CD4-positive, alpha-beta T cell (primary cell): Measurements from ENCODE around the gene PINK1. TPM values are rescaled to one million over a fixed set of nuclear protein-coding genes. Genes with fewer than 3 reads are reported as not detected.

Experiments
- ATAC-seq: fragments of 200-7000 bp; cut with Tn5 transposase; one replicate; pipeline ENCODE4 v1.10.0; 2022; ENCODE audit warnings: mild to moderate bottlenecking; ENCODE audit not compliant: poor library complexity
- CTCF ChIA-PET: fragments of 350-600 bp; sonication (Branson Sonifier 250); formaldehyde crosslinking; loops from one replicate; lab custom pipeline; 2021; ENCODE audit warnings: antibody characterized with exemption, inconsistent platforms; lab: Charles Lee
- POLR2A ChIA-PET: fragments of 350-600 bp; sonication (Branson Sonifier 250); formaldehyde crosslinking; loops from one replicate; lab custom pipeline; 2021; ENCODE audit warnings: antibody characterized with exemption, inconsistent platforms; lab: Charles Lee
- DNase-seq, 14 experiments: peaks; one replicate each; pipeline ENCODE4 v3.0.0-alpha.2; 2013 to 2020; ENCODE audit warnings: mixed read lengths in 2 of 14
- H3K27ac ChIP-seq, 2 donors: one replicate each; pipeline versions ENCODE4 v1.5.1 to v1.7.0; 2013; ENCODE audit warnings: low read length in 2 of 2, low read depth in 1 of 2, mild to moderate bottlenecking in 1 of 2
- H3K27me3 ChIP-seq, 2 experiments: 1 replicate in 1 of 2; 2 replicates in 1 of 2; pipeline versions ENCODE4 v1.6.1 to v1.7.0; 2013; ENCODE audit warnings: low read length in 2 of 2, control low read depth in 1 of 2, mild to moderate bottlenecking in 1 of 2, moderate library complexity in 1 of 2; ENCODE audit not compliant: insufficient read depth in 2 of 2, control insufficient read depth in 1 of 2
- H3K36me3 ChIP-seq: one replicate; pipeline ENCODE4 v1.6.1; 2013; ENCODE audit warnings: low read length, control low read depth; ENCODE audit not compliant: insufficient read depth
- H3K4me1 ChIP-seq: one replicate; pipeline ENCODE4 v1.6.1; 2013; ENCODE audit warnings: low read length, control low read depth; ENCODE audit not compliant: insufficient read depth
- H3K4me3 ChIP-seq: one replicate; pipeline ENCODE4 v1.5.1; 2013; ENCODE audit warnings: mild to moderate bottlenecking, low read length, moderate library complexity
- H3K9me3 ChIP-seq, 2 experiments: 1 replicate in 1 of 2; 2 replicates in 1 of 2; pipeline versions ENCODE4 v1.6.1 to v1.7.0; 2013; ENCODE audit warnings: low read length in 2 of 2, mild to moderate bottlenecking in 2 of 2, control low read depth in 1 of 2, moderate library complexity in 1 of 2; ENCODE audit not compliant: control insufficient read depth in 1 of 2, insufficient read depth in 1 of 2
- H3K27ac Mint-ChIP-seq: one replicate; pipeline ENCODE4 v1.8.0; 2020; ENCODE audit warnings: mixed read lengths
- H3K27me3 Mint-ChIP-seq: one replicate; pipeline ENCODE4 v1.8.0; 2021; ENCODE audit warnings: mixed read lengths
- H3K36me3 Mint-ChIP-seq: one replicate; pipeline ENCODE4 v1.8.0; 2021; ENCODE audit warnings: low read depth, mixed read lengths
- H3K4me1 Mint-ChIP-seq: one replicate; pipeline ENCODE4 v1.8.0; 2021; ENCODE audit warnings: low read depth, mixed read lengths
- H3K4me3 Mint-ChIP-seq: one replicate; pipeline ENCODE4 v1.8.0; 2020; ENCODE audit warnings: mild to moderate bottlenecking, mixed read lengths
- H3K9me3 Mint-ChIP-seq: one replicate; pipeline ENCODE4 v1.8.0; 2020; ENCODE audit warnings: mixed read lengths
- intact Hi-C, 2 experiments: fragments of 100-400 bp; cut with DNase I in 1 of 2; cut with micrococcal nuclease in 1 of 2; formaldehyde crosslinking; loops; one replicate each; pipeline versions ENCODE4 v1.15.1 to v1.9.0; 2023 to 2025; cut with DNase I, micrococcal nuclease
- total RNA-seq, 174 experiments: library from RNA in 2 of 174; stranded (reverse) in 2 of 174; gene quantifications; one replicate each; pipeline ENCODE4 v1.2.3 and lab custom pipeline; 2021 to 2026
- TF ChIP-seq, protein P1 (sequence below): fragments of 200-600 bp; IDR thresholded peaks from one replicate; pipeline ENCODE4 v1.8.0; 2022; ENCODE audit warnings: antibody characterized with exemption, mild to moderate bottlenecking

Gene PINK1
- total RNA-seq, 2 experiments from 2014 or later: 6.6 to 7.5 TPM

GRCh38 chr1:20641975-20642374 is 8.7 kb downstream of the PINK1 start:
- no peak for ATAC-seq
- TF ChIP-seq, protein P1, sequence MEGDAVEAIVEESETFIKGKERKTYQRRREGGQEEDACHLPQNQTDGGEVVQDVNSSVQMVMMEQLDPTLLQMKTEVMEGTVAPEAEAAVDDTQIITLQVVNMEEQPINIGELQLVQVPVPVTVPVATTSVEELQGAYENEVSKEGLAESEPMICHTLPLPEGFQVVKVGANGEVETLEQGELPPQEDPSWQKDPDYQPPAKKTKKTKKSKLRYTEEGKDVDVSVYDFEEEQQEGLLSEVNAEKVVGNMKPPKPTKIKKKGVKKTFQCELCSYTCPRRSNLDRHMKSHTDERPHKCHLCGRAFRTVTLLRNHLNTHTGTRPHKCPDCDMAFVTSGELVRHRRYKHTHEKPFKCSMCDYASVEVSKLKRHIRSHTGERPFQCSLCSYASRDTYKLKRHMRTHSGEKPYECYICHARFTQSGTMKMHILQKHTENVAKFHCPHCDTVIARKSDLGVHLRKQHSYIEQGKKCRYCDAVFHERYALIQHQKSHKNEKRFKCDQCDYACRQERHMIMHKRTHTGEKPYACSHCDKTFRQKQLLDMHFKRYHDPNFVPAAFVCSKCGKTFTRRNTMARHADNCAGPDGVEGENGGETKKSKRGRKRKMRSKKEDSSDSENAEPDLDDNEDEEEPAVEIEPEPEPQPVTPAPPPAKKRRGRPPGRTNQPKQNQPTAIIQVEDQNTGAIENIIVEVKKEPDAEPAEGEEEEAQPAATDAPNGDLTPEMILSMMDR: no peak
- no peaks in the 10 kb centered on the region for H3K4me1 ChIP-seq
- intact Hi-C loops: loop anchor here in 1 of 2 experiments (10.0 kb wide), 1 partner anchor 427 kb away; no protein-coding TSS in a partner anchor
- H3K27me3 ChIP-seq: no peaks in the 10 kb centered on the region
- H3K27ac Mint-ChIP-seq: no peak overlapping the region
- H3K36me3 ChIP-seq: peaks cover 45% of the 10 kb centered on the region
- DNase-seq: no peak
- H3K9me3 ChIP-seq: no peaks in the 10 kb centered on the region
- peaks cover 54% of the 10 kb centered on the region for H3K36me3 Mint-ChIP-seq
- POLR2A ChIA-PET: interaction anchor here (1.0 kb wide), 1 partner anchor 8 kb away, joined by 3 read pairs; no protein-coding TSS in a partner anchor
- H3K27ac ChIP-seq: no peak overlapping the region
- H3K4me3 ChIP-seq: no peak overlapping the region
- H3K9me3 Mint-ChIP-seq: no peaks in the 10 kb centered on the region
- peaks cover 6% of the 10 kb centered on the region for H3K4me1 Mint-ChIP-seq
- CTCF ChIA-PET: no interaction called here
- H3K27me3 Mint-ChIP-seq: no peaks in the 10 kb centered on the region
- no peak overlapping the region for H3K4me3 Mint-ChIP-seq

GRCh38 chr1:20643080-20643479 is 9.8 kb downstream of the PINK1 start:
- intact Hi-C loops: loop anchor here in 1 of 2 experiments (10.0 kb wide), 1 partner anchor 428 kb away; no protein-coding TSS in a partner anchor
- Mint-ChIP-seq H3K4me3 (no peak overlapping the region), H3K27ac (no peak overlapping the region), H3K36me3 (peaks cover 55% of the 10 kb centered on the region), H3K27me3 (no peaks in the 10 kb centered on the region), H3K4me1 (peaks cover 6% of the 10 kb centered on the region), H3K9me3 (no peaks in the 10 kb centered on the region)
- Histone ChIP-seq H3K27ac (no peak overlapping the region), H3K4me1 (no peaks in the 10 kb centered on the region), H3K4me3 (no peak overlapping the region), H3K36me3 (peaks cover 37% of the 10 kb centered on the region), H3K9me3 (no peaks in the 10 kb centered on the region), H3K27me3 (no peaks in the 10 kb centered on the region)
- DNase-seq (no peak), ATAC-seq (no peak)
- TF ChIP-seq, protein P1: no peak
- POLR2A ChIA-PET: no interaction called here
- CTCF ChIA-PET: no interaction called here

GRCh38 chr1:20644416-20644815 is 11.2 kb downstream of the PINK1 start:
- no peaks in the 10 kb centered on the region for H3K9me3 ChIP-seq
- H3K4me1 ChIP-seq: no peaks in the 10 kb centered on the region
- no peak overlapping the region for H3K27ac ChIP-seq
- H3K36me3 ChIP-seq: peaks cover 39% of the 10 kb centered on the region
- H3K4me1 Mint-ChIP-seq: peaks cover 6% of the 10 kb centered on the region
- no peak for ATAC-seq
- H3K27ac Mint-ChIP-seq: no peak overlapping the region
- no peaks in the 10 kb centered on the region for H3K27me3 ChIP-seq
- H3K4me3 Mint-ChIP-seq: no peak overlapping the region
- POLR2A ChIA-PET: no interaction called here
- TF ChIP-seq, protein P1: no peak
- no peaks in the 10 kb centered on the region for H3K9me3 Mint-ChIP-seq
- intact Hi-C loops: loop anchor here in 1 of 2 experiments (10.0 kb wide), 1 partner anchor 430 kb away; no protein-coding TSS in a partner anchor
- CTCF ChIA-PET: no interaction called here
- no peak for DNase-seq
- no peaks in the 10 kb centered on the region for H3K27me3 Mint-ChIP-seq
- no peak overlapping the region for H3K4me3 ChIP-seq
- H3K36me3 Mint-ChIP-seq: peaks cover 55% of the 10 kb centered on the region
